Activated CD8-positive, alpha-beta memory T cell treated with anti-CD3 and anti-CD28 coated beads, Interleukin-2, amount 10 ng/mL, durations not matched to agents 7 days and 5 days (primary cell): Measurements from ENCODE around the gene EYA3. TPM values are rescaled to one million over a fixed set of nuclear protein-coding genes. Genes with fewer than 3 reads are reported as not detected.

Experiments used
- ATAC-seq: fragments of 150-1000 bp; cut with Tn5 transposase; one replicate; pipeline ENCODE4 v1.10.0; 2021; ENCODE audit warnings: moderate library complexity
- CTCF ChIA-PET: fragments of 350-600 bp; sonication (Branson Sonifier 250); formaldehyde crosslinking; loops from one replicate; lab custom pipeline; 2021; ENCODE audit warnings: antibody characterized with exemption; lab: Charles Lee
- DNase-seq: peaks from one replicate; pipeline ENCODE4 v3.0.0-alpha.2; 2020
- H3K27ac Mint-ChIP-seq: one replicate; pipeline ENCODE4 v1.8.0; 2021; ENCODE audit warnings: mild to moderate bottlenecking, mixed read lengths
- H3K27me3 Mint-ChIP-seq: one replicate; pipeline ENCODE4 v1.8.0; 2021; ENCODE audit warnings: mixed read lengths
- H3K36me3 Mint-ChIP-seq: one replicate; pipeline ENCODE4 v1.8.0; 2021; ENCODE audit warnings: mild to moderate bottlenecking, mixed read lengths
- H3K4me1 Mint-ChIP-seq: one replicate; pipeline ENCODE4 v1.8.0; 2021; ENCODE audit warnings: mixed read lengths
- H3K4me3 Mint-ChIP-seq: one replicate; pipeline ENCODE4 v1.8.0; 2021; ENCODE audit warnings: mild to moderate bottlenecking, moderate library complexity, mixed read lengths
- H3K9me3 Mint-ChIP-seq: one replicate; pipeline ENCODE4 v1.8.0; 2022; ENCODE audit warnings: low read depth, mixed read lengths
- total RNA-seq, 2 experiments: library from RNA; stranded (reverse); gene quantifications; one replicate each; pipeline ENCODE4 v1.2.3, GENCODE V29; 2021

Gene EYA3
- total RNA-seq, 2 experiments from 2014 or later: 33.2 to 33.4 TPM

GRCh38 chr1:27966402-27967105 lies 121.9 kb downstream of the EYA3 start:
- H3K4me1 Mint-ChIP-seq: peaks cover 22% of the 10 kb centered on the region
- no peaks in the 10 kb centered on the region for H3K27me3 Mint-ChIP-seq
- CTCF ChIA-PET: interaction anchor here (1.2 to 2.8 kb wide), 2 partner anchors 26 to 109 kb away, joined by 4 to 10 read pairs; no protein-coding TSS in a partner anchor
- DNase-seq (no peak), ATAC-seq (no peak)
- no peak overlapping the region for H3K4me3 Mint-ChIP-seq
- no peaks in the 10 kb centered on the region for H3K9me3 Mint-ChIP-seq
- no peak overlapping the region for H3K27ac Mint-ChIP-seq
- H3K36me3 Mint-ChIP-seq: peaks cover 14% of the 10 kb centered on the region

GRCh38 chr1:27963393-27963792 lies 125.0 kb downstream of the EYA3 start:
- H3K4me3 Mint-ChIP-seq: no peak overlapping the region
- peaks cover 24% of the 10 kb centered on the region for H3K4me1 Mint-ChIP-seq
- ATAC-seq (no peak), DNase-seq (no peak)
- no peak overlapping the region for H3K27ac Mint-ChIP-seq
- peaks cover 9% of the 10 kb centered on the region for H3K36me3 Mint-ChIP-seq
- H3K9me3 Mint-ChIP-seq: no peaks in the 10 kb centered on the region
- no peaks in the 10 kb centered on the region for H3K27me3 Mint-ChIP-seq
- CTCF ChIA-PET: interaction anchor here (2.2 kb wide), 1 partner anchor 17 kb away, joined by 9 read pairs; no protein-coding TSS in a partner anchor

GRCh38 chr1:27961646-27962221 lies 126.7 kb downstream of the EYA3 start:
- peaks cover 4% of the 10 kb centered on the region for H3K36me3 Mint-ChIP-seq
- peaks cover 21% of the 10 kb centered on the region for H3K4me1 Mint-ChIP-seq
- no peak overlapping the region for H3K27ac Mint-ChIP-seq
- H3K27me3 Mint-ChIP-seq: no peaks in the 10 kb centered on the region
- no peak for DNase-seq
- no peak for ATAC-seq
- CTCF ChIA-PET: interaction anchor here (0.6 to 3.7 kb wide), 6 partner anchors 10 to 104 kb away, joined by 3 to 12 read pairs (median 6); no protein-coding TSS in a partner anchor
- H3K9me3 Mint-ChIP-seq: no peaks in the 10 kb centered on the region
- peak overlapping the region; percentile 14 for H3K4me3 Mint-ChIP-seq

GRCh38 chr1:27960762-27961645 lies 127.4 kb downstream of the EYA3 start:
- no peaks in the 10 kb centered on the region for H3K9me3 Mint-ChIP-seq
- H3K36me3 Mint-ChIP-seq: peaks cover 2% of the 10 kb centered on the region
- CTCF ChIA-PET: interaction anchor here (0.6 to 3.7 kb wide), 9 partner anchors 9 to 248 kb away, joined by 3 to 12 read pairs (median 5); partner anchors contain the start of gene PPP1R8
- peaks cover 21% of the 10 kb centered on the region for H3K4me1 Mint-ChIP-seq
- no peaks in the 10 kb centered on the region for H3K27me3 Mint-ChIP-seq
- ATAC-seq (no peak), DNase-seq (no peak)
- H3K27ac Mint-ChIP-seq: peak overlapping the region; percentile 21
- peak overlapping the region; percentile 77 for H3K4me3 Mint-ChIP-seq

GRCh38 chr1:27959792-27960603 lies 128.4 kb downstream of the EYA3 start, which contains the start of gene XKR8:
TSS of gene XKR8 (plus strand) at chr1:27959973. CDS start at chr1:27960070, 97 bp downstream.
- peaks cover 21% of the 10 kb centered on the region for H3K4me1 Mint-ChIP-seq
- ATAC-seq (peak; percentile 99), DNase-seq (peak; percentile 88)
- CTCF ChIA-PET: interaction anchor here (1.0 to 3.7 kb wide), 12 partner anchors 8 to 249 kb away, joined by 3 to 12 read pairs (median 4); partner anchors contain the start of gene PPP1R8
- H3K36me3 Mint-ChIP-seq: peaks cover 2% of the 10 kb centered on the region
- peak within 1 kb of the TSS; percentile 80 for H3K27ac Mint-ChIP-seq
- no peaks in the 10 kb centered on the region for H3K9me3 Mint-ChIP-seq
- H3K27me3 Mint-ChIP-seq: no peaks in the 10 kb centered on the region
- H3K4me3 Mint-ChIP-seq: peak within 1 kb of the TSS; percentile 77

GRCh38 chr1:27958513-27958912 lies 129.9 kb downstream of the EYA3 start:
- ATAC-seq: no peak
- no peak for DNase-seq
- H3K9me3 Mint-ChIP-seq: no peaks in the 10 kb centered on the region
- H3K4me1 Mint-ChIP-seq: peaks cover 17% of the 10 kb centered on the region
- CTCF ChIA-PET: interaction anchor here (1.3 to 2.6 kb wide), 5 partner anchors 13 to 101 kb away, joined by 3 to 11 read pairs (median 6); no protein-coding TSS in a partner anchor
- no peaks in the 10 kb centered on the region for H3K27me3 Mint-ChIP-seq
- H3K4me3 Mint-ChIP-seq: peak overlapping the region; percentile 77
- no peak overlapping the region for H3K27ac Mint-ChIP-seq
- peaks cover 2% of the 10 kb centered on the region for H3K36me3 Mint-ChIP-seq

GRCh38 chr1:27957655-27958054 lies 130.8 kb downstream of the EYA3 start:
- DNase-seq: no peak
- Mint-ChIP-seq H3K27me3 (peaks cover 5% of the 10 kb centered on the region), H3K27ac (no peak overlapping the region), H3K4me3 (no peak overlapping the region), H3K4me1 (peaks cover 14% of the 10 kb centered on the region), H3K36me3 (peaks cover under 1% of the 10 kb centered on the region), H3K9me3 (no peaks in the 10 kb centered on the region)
- CTCF ChIA-PET: interaction anchor here (2.6 kb wide), 1 partner anchor 100 kb away, joined by 8 read pairs; no protein-coding TSS in a partner anchor
- ATAC-seq: no peak

- Mint-ChIP-seq H3K4me3 (no peak overlapping the region), H3K4me1 (peaks cover 14% of the 10 kb centered on the region), H3K27ac (no peak overlapping the region), H3K9me3 (no peaks in the 10 kb centered on the region), H3K36me3 (no peaks in the 10 kb centered on the region), H3K27me3 (peaks cover 5% of the 10 kb centered on the region)
- ATAC-seq (no peak), DNase-seq (no peak)
- CTCF ChIA-PET: interaction anchor here (2.6 kb wide), 1 partner anchor 100 kb away, joined by 8 read pairs; no protein-coding TSS in a partner anchor
Observed at GRCh38 chr1:27956761-27957160, 131.6 kb downstream of the EYA3 start.

GRCh38 chr1:27955076-27955475 lies 133.3 kb downstream of the EYA3 start:
- CTCF ChIA-PET: interaction anchor here (0.6 to 0.9 kb wide), 2 partner anchors 15 to 89 kb away, joined by 3 to 4 read pairs; no protein-coding TSS in a partner anchor
- no peak overlapping the region for H3K27ac Mint-ChIP-seq
- H3K27me3 Mint-ChIP-seq: peaks cover 5% of the 10 kb centered on the region
- DNase-seq (no peak), ATAC-seq (no peak)
- H3K9me3 Mint-ChIP-seq: no peaks in the 10 kb centered on the region
- H3K4me1 Mint-ChIP-seq: peaks cover 4% of the 10 kb centered on the region
- no peaks in the 10 kb centered on the region for H3K36me3 Mint-ChIP-seq
- H3K4me3 Mint-ChIP-seq: no peak overlapping the region

GRCh38 chr1:27954186-27954585 lies 134.2 kb downstream of the EYA3 start:
- ATAC-seq: no peak
- H3K27ac Mint-ChIP-seq: no peak overlapping the region
- no peak for DNase-seq

GRCh38 chr1:27952147-27952546 lies 136.3 kb downstream of the EYA3 start:
- Mint-ChIP-seq H3K27ac (no peak overlapping the region), H3K4me3 (no peak overlapping the region), H3K9me3 (no peaks in the 10 kb centered on the region), H3K4me1 (no peaks in the 10 kb centered on the region), H3K27me3 (peaks cover 5% of the 10 kb centered on the region), H3K36me3 (no peaks in the 10 kb centered on the region)
- ATAC-seq: no peak
- no peak for DNase-seq
- CTCF ChIA-PET: interaction anchor here (1.0 to 1.6 kb wide), 5 partner anchors 8 to 95 kb away, joined by 3 to 7 read pairs (median 4); partner anchors contain the start of gene XKR8

More at GRCh38 chr1:27954186-27954585, 134.2 kb downstream of the EYA3 start:
- Mint-ChIP-seq H3K4me3 (no peak overlapping the region), H3K27me3 (peaks cover 5% of the 10 kb centered on the region), H3K36me3 (no peaks in the 10 kb centered on the region), H3K9me3 (no peaks in the 10 kb centered on the region), H3K4me1 (no peaks in the 10 kb centered on the region)
- CTCF ChIA-PET: interaction anchor here (1.3 kb wide), 1 partner anchor 96 kb away, joined by 3 read pairs; no protein-coding TSS in a partner anchor

- CTCF ChIA-PET: interaction anchor here (1.2 to 1.6 kb wide), 5 partner anchors 9 to 258 kb away, joined by 4 to 7 read pairs (median 4); partner anchors contain the start of gene XKR8
Observed at GRCh38 chr1:27951396-27951795, 137.0 kb downstream of the EYA3 start.

More at GRCh38 chr1:27951396-27951795, 137.0 kb downstream of the EYA3 start:
- Mint-ChIP-seq H3K9me3 (no peaks in the 10 kb centered on the region), H3K36me3 (no peaks in the 10 kb centered on the region), H3K27ac (no peak overlapping the region), H3K4me3 (no peak overlapping the region), H3K4me1 (no peaks in the 10 kb centered on the region), H3K27me3 (peaks cover 5% of the 10 kb centered on the region)
- DNase-seq (no peak), ATAC-seq (no peak)
